Osteoblast (primary cell): ENCODE results near the gene LGR6. TPM values are rescaled to one million over a fixed set of nuclear protein-coding genes. Genes with fewer than 3 reads are reported as not detected.

ENCODE experiments used
- DNase-seq: peaks from one replicate; pipeline ENCODE4 v3.0.0; 2011; ENCODE audit warnings: low spot score, mixed read lengths; ENCODE audit not compliant: insufficient read length; ENCODE audit errors: missing footprints
- H2AFZ ChIP-seq: 2 replicates; pipeline ENCODE4 v1.6.0; 2011; ENCODE audit warnings: mild to moderate bottlenecking, low read length
- H3K27ac ChIP-seq: 2 replicates; pipeline ENCODE4 v1.5.1; 2011; ENCODE audit warnings: mild to moderate bottlenecking, low read depth, low read length, moderate library complexity
- H3K27me3 ChIP-seq: 2 replicates; pipeline ENCODE4 v1.6.0; 2012; ENCODE audit warnings: mild to moderate bottlenecking, control low read depth, inconsistent platforms, low read length, moderate library complexity; ENCODE audit not compliant: insufficient read depth
- H3K36me3 ChIP-seq: 2 replicates; pipeline ENCODE4 v1.5.1; 2011; ENCODE audit warnings: mild to moderate bottlenecking, low read length, control low read depth, moderate library complexity; ENCODE audit not compliant: insufficient read depth
- H3K4me1 ChIP-seq: 2 replicates; pipeline ENCODE4 v1.5.1; 2011; ENCODE audit warnings: mild to moderate bottlenecking, low read length, control low read depth, moderate library complexity; ENCODE audit not compliant: insufficient read depth
- H3K4me2 ChIP-seq: 2 replicates; pipeline ENCODE4 v1.6.0; 2011; ENCODE audit warnings: mild to moderate bottlenecking, low read length; ENCODE audit not compliant: insufficient read depth
- H3K4me3 ChIP-seq: fragments of 200-600 bp; sonication (generic); 3 replicates; pipeline ENCODE4 v1.5.1; 2012; ENCODE audit warnings: mild to moderate bottlenecking, low read length, inconsistent platforms; ENCODE audit not compliant: insufficient read depth
- H3K79me2 ChIP-seq: 2 replicates; pipeline ENCODE4 v1.6.0; 2012; ENCODE audit warnings: mild to moderate bottlenecking, low read length, control low read depth, inconsistent platforms; ENCODE audit not compliant: insufficient read depth
- H3K9me3 ChIP-seq: 2 replicates; pipeline ENCODE4 v1.5.1; 2011; ENCODE audit warnings: low read depth, low read length, control low read depth
- H4K20me1 ChIP-seq: 2 replicates; pipeline ENCODE4 v1.6.0; 2012; ENCODE audit warnings: mild to moderate bottlenecking, low read length, control low read depth; ENCODE audit not compliant: insufficient read depth
- CTCF ChIP-seq: IDR thresholded peaks from 2 replicates; pipeline ENCODE4 v1.5.1; 2011; ENCODE audit warnings: mild to moderate bottlenecking, low read depth, low read length, moderate library complexity; ENCODE audit errors: extremely low read depth
- total RNA-seq: library from RNA; depleted of rRNA; stranded (reverse); fragments of >200 nt; gene quantifications from 2 replicates; pipeline ENCODE4 v1.2.3, GENCODE V29; 2012

Gene LGR6
- total RNA-seq, 1 donor = not detected

GRCh38 chr1:202146279-202146678 is 47.3 kb upstream of the LGR6 start:
- no peaks in the 10 kb centered on the region for H3K9me3 ChIP-seq
- peak; percentile 11 for DNase-seq
- peaks cover 15% of the 10 kb centered on the region for H3K4me1 ChIP-seq
- H3K4me2 ChIP-seq = no peak overlapping the region
- H3K4me3 ChIP-seq = no peak overlapping the region
- H3K27me3 ChIP-seq = no peaks in the 10 kb centered on the region
- peaks cover 22% of the 10 kb centered on the region for H4K20me1 ChIP-seq
- TF ChIP-seq CTCF = no peak
- no peak overlapping the region for H3K27ac ChIP-seq
- H3K36me3 ChIP-seq = no peaks in the 10 kb centered on the region
- H2AFZ ChIP-seq = no peak overlapping the region
- peaks cover 41% of the 10 kb centered on the region for H3K79me2 ChIP-seq

GRCh38 chr1:202146993-202147392 is 46.6 kb upstream of the LGR6 start:
- no peak overlapping the region for H3K27ac ChIP-seq
- H3K4me1 ChIP-seq = peaks cover 15% of the 10 kb centered on the region
- no peak overlapping the region for H3K4me3 ChIP-seq
- DNase-seq = peak; percentile 14
- peaks cover 35% of the 10 kb centered on the region for H3K79me2 ChIP-seq
- no peak overlapping the region for H2AFZ ChIP-seq
- H4K20me1 ChIP-seq = peaks cover 19% of the 10 kb centered on the region
- no peak for TF ChIP-seq CTCF
- H3K9me3 ChIP-seq = no peaks in the 10 kb centered on the region
- no peaks in the 10 kb centered on the region for H3K36me3 ChIP-seq
- H3K27me3 ChIP-seq = no peaks in the 10 kb centered on the region
- H3K4me2 ChIP-seq = no peak overlapping the region

GRCh38 chr1:202148391-202148790 is 45.2 kb upstream of the LGR6 start:
- Histone ChIP-seq H3K4me1 (peaks cover 6% of the 10 kb centered on the region), H3K27ac (no peak overlapping the region), H4K20me1 (peaks cover 5% of the 10 kb centered on the region), H3K9me3 (no peaks in the 10 kb centered on the region), H3K36me3 (no peaks in the 10 kb centered on the region), H3K4me3 (no peak overlapping the region), H3K79me2 (peaks cover 21% of the 10 kb centered on the region), H2AFZ (no peak overlapping the region), H3K4me2 (no peak overlapping the region), H3K27me3 (peaks cover 2% of the 10 kb centered on the region)
- TF ChIP-seq CTCF = no peak
- DNase-seq = peak; percentile 22

- no peak for TF ChIP-seq CTCF
- Histone ChIP-seq H3K4me3 (no peak overlapping the region), H3K36me3 (no peaks in the 10 kb centered on the region), H3K9me3 (no peaks in the 10 kb centered on the region), H3K27me3 (peaks cover 2% of the 10 kb centered on the region), H3K4me2 (no peak overlapping the region), H3K27ac (no peak overlapping the region), H2AFZ (no peak overlapping the region), H3K79me2 (peaks cover 9% of the 10 kb centered on the region), H3K4me1 (peaks cover 7% of the 10 kb centered on the region), H4K20me1 (no peaks in the 10 kb centered on the region)
- peak; percentile 84 for DNase-seq
These were observed 44.0 kb upstream of the LGR6 start for GRCh38 chr1:202149566-202149965.
